ENCODE results near the gene KLF5. TPM values are rescaled to one million over a fixed set of nuclear protein-coding genes. Genes with fewer than 3 reads are reported as not detected.

Gene KLF5
- polyA plus RNA-seq, 3 donors, result 1.8 to 6.5 (median 3.6) TPM

DNA sequence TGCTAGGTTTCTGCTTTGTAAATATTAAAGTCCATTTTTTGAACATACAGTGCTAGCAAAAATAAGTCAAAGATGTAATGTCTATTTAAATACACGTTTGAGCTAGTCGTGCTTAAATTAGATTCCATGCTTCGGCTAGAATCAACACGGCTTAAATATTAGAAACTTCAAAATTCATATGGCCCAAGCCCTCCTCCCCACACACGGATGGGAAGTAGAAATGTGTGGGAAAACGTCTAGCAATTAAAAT is 816 bp upstream of the KLF5 start:
- H3K4me2 ChIP-seq (replicated peaks; ENCODE audit: extremely low read depth, low read length, poor library complexity, severe bottlenecking), result no peak overlapping the region
- Mint-ChIP-seq H3K27ac (peak overlapping the region in 1 of 7 donors; percentile 50), H3K4me1 (peaks cover 23% of the 10 kb centered on the region), H3K27me3 (ENCODE audit: low read depth in 3 of 3) (peaks cover 41 to 58% (median 47%) of the 10 kb centered on the region in 3 donors), H3K9me3 (peaks cover 0 to 17% (median 2%) of the 10 kb centered on the region in 7 donors), H3K4me3 (peak overlapping the region in 1 of 2 donors; percentile 94), H3K36me3 (peaks cover 10 to 11% of the 10 kb centered on the region in 2 donors)
- H3K9me3 ChIP-seq (replicated peaks in 1 of 2; ENCODE audit: control insufficient read depth in 1 of 2, insufficient read depth in 1 of 2, low read length in 2 of 2), result no peaks in the 10 kb centered on the region
- TF ChIP-seq, protein P1, sequence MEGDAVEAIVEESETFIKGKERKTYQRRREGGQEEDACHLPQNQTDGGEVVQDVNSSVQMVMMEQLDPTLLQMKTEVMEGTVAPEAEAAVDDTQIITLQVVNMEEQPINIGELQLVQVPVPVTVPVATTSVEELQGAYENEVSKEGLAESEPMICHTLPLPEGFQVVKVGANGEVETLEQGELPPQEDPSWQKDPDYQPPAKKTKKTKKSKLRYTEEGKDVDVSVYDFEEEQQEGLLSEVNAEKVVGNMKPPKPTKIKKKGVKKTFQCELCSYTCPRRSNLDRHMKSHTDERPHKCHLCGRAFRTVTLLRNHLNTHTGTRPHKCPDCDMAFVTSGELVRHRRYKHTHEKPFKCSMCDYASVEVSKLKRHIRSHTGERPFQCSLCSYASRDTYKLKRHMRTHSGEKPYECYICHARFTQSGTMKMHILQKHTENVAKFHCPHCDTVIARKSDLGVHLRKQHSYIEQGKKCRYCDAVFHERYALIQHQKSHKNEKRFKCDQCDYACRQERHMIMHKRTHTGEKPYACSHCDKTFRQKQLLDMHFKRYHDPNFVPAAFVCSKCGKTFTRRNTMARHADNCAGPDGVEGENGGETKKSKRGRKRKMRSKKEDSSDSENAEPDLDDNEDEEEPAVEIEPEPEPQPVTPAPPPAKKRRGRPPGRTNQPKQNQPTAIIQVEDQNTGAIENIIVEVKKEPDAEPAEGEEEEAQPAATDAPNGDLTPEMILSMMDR (IDR thresholded peaks at IDR 0.05), result no peak
- H3K27me3 ChIP-seq (ENCODE audit: control insufficient read depth in 2 of 2, insufficient read depth in 2 of 2, low read length in 2 of 2), result peaks cover 48 to 52% of the 10 kb centered on the region in 2 donors
- no peak overlapping the region for H3K9ac ChIP-seq (ENCODE audit: insufficient read depth, low read length, poor library complexity, severe bottlenecking)
- H3K4me3 ChIP-seq (replicated peaks in 1 of 3; ENCODE audit: low read depth in 2 of 3, low read length in 3 of 3), result peak overlapping the region in 1 of 3 experiments; percentile 79
- H4K20me1 ChIP-seq (ENCODE audit: insufficient read depth, low read length), result no peaks in the 10 kb centered on the region
- peaks cover 14 to 33% of the 10 kb centered on the region in 2 donors for H3K4me1 ChIP-seq (ENCODE audit: control insufficient read depth in 1 of 2, insufficient read depth in 2 of 2, low read length in 2 of 2)
- no peak overlapping the region for H2AFZ ChIP-seq (ENCODE audit: insufficient read depth, low read depth, low read length, poor library complexity, severe bottlenecking)
- WGBS (ENCODE audit: insufficient coverage), result no CpG with 5 or more reads among the region's 6 CpGs
- no peak for DNase-seq
- no peak overlapping the region for H3K27ac ChIP-seq (ENCODE audit: low read depth in 1 of 2, low read length in 2 of 2)
- intact Hi-C loops (cut with micrococcal nuclease), result no loop called here
- no peaks in the 10 kb centered on the region for H3K79me2 ChIP-seq (ENCODE audit: insufficient read depth, low read length)
- H3K36me3 ChIP-seq (replicated peaks in 1 of 2; ENCODE audit: control insufficient read depth in 1 of 2, insufficient read depth in 2 of 2, low read length in 2 of 2), result no peaks in the 10 kb centered on the region

DNA sequence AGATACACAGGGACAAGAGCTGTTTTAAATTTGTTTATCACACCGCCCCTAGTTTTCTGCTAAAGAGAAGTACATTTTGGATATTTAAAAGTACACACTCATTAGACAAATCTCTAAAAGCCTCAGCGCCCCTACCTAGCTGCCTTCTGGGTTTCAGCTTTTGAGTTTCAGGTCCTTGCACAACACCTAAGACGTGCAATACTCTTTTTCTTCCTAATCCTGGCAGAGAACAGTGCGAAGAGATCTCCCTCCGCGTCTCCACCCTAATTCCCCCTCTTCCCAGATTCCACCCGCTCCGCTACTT is 421 bp upstream of the KLF5 start:
- Histone ChIP-seq H3K27ac (ENCODE audit: low read depth in 1 of 2, low read length in 2 of 2) (no peak overlapping the region), H3K79me2 (ENCODE audit: insufficient read depth, low read length) (no peaks in the 10 kb centered on the region), H3K9ac (ENCODE audit: insufficient read depth, low read length, poor library complexity, severe bottlenecking) (no peak overlapping the region), H3K9me3 (replicated peaks in 1 of 2; ENCODE audit: control insufficient read depth in 1 of 2, insufficient read depth in 1 of 2, low read length in 2 of 2) (no peaks in the 10 kb centered on the region), H4K20me1 (ENCODE audit: insufficient read depth, low read length) (no peaks in the 10 kb centered on the region), H3K36me3 (replicated peaks in 1 of 2; ENCODE audit: control insufficient read depth in 1 of 2, insufficient read depth in 2 of 2, low read length in 2 of 2) (no peaks in the 10 kb centered on the region), H3K4me2 (replicated peaks; ENCODE audit: extremely low read depth, low read length, poor library complexity, severe bottlenecking) (peak overlapping the region; percentile 88), H3K27me3 (ENCODE audit: control insufficient read depth in 2 of 2, insufficient read depth in 2 of 2, low read length in 2 of 2) (peaks cover 48 to 52% of the 10 kb centered on the region in 2 donors), H3K4me3 (replicated peaks in 1 of 3; ENCODE audit: low read depth in 2 of 3, low read length in 3 of 3) (peak overlapping the region in 2 of 3 experiments; percentile 34 to 79), H3K4me1 (ENCODE audit: control insufficient read depth in 1 of 2, insufficient read depth in 2 of 2, low read length in 2 of 2) (peaks cover 14 to 33% of the 10 kb centered on the region in 2 donors), H2AFZ (ENCODE audit: insufficient read depth, low read depth, low read length, poor library complexity, severe bottlenecking) (peak overlapping the region; percentile 91)
- peak overlapping the region in 2 of 7 donors; percentile 13 to 56 for H3K27ac Mint-ChIP-seq
- DNase-seq, result no peak
- intact Hi-C loops (cut with micrococcal nuclease), result no loop called here
- peak overlapping the region; percentile 92 to 94 for H3K4me3 Mint-ChIP-seq
- peaks cover 23% of the 10 kb centered on the region for H3K4me1 Mint-ChIP-seq
- WGBS (ENCODE audit: insufficient coverage), result 0% methylated on average over 7 of the region's 8 CpGs
- TF ChIP-seq, protein P1 (IDR thresholded peaks at IDR 0.05), result no peak
- peaks cover 13 to 14% of the 10 kb centered on the region in 2 donors for H3K36me3 Mint-ChIP-seq
- peaks cover 0 to 17% (median 2%) of the 10 kb centered on the region in 7 donors for H3K9me3 Mint-ChIP-seq
- peaks cover 41 to 58% (median 47%) of the 10 kb centered on the region in 3 donors for H3K27me3 Mint-ChIP-seq (ENCODE audit: low read depth in 3 of 3)
